Astrocyte (in vitro differentiated cells and primary cell): ENCODE measurements around the gene SRRM1.

Experiments used
- CTCF ChIP-seq: IDR thresholded peaks from 2 replicates; pipeline ENCODE4 v1.5.1; 2011; ENCODE audit warnings: low read depth, mild to moderate bottlenecking, inconsistent platforms, low read length, moderate library complexity; ENCODE audit not compliant: insufficient read depth
- EZH2 ChIP-seq: IDR thresholded peaks from 2 replicates; pipeline ENCODE4 v1.6.1; 2012; ENCODE audit warnings: mild to moderate bottlenecking, low read length, inconsistent platforms; ENCODE audit not compliant: insufficient read depth

DNA sequence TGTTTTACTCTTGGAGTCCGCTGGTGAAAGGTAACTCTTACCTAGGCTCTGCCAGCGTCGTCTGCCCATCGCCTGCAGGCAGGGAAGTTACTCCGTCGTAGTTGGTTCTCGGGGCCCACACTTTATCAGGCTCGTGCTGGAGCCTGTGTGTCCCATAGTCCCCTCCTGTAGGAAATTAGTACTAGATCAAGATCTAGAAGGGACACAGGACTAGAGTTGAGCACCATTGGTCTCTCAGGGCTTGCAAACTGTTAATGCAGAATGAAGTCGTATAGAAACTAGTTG, 940 bp downstream of the SRRM1 start:
- no peak for TF ChIP-seq CTCF
- TF ChIP-seq EZH2, result no peak
